Glutamatergic neuron (in vitro differentiated cells): ENCODE results near the gene PTPN6. TPM values are rescaled to one million over a fixed set of nuclear protein-coding genes. Genes with fewer than 3 reads are reported as not detected.

Experiments
- DNase-seq: peaks from one replicate; pipeline ENCODE4 v3.0.0; 2022
- H3K27ac Mint-ChIP-seq: one replicate; pipeline ENCODE4 v1.8.0; 2020; ENCODE audit warnings: mild to moderate bottlenecking, mixed read lengths, inconsistent platforms; ENCODE audit not compliant: unreplicated experiment
- H3K27me3 Mint-ChIP-seq: one replicate; pipeline ENCODE4 v1.8.0; 2020; ENCODE audit warnings: mild to moderate bottlenecking, moderate library complexity, mixed read lengths, inconsistent platforms; ENCODE audit not compliant: unreplicated experiment
- H3K36me3 Mint-ChIP-seq: one replicate; pipeline ENCODE4 v1.8.0; 2020; ENCODE audit warnings: mild to moderate bottlenecking, mixed read lengths, inconsistent platforms; ENCODE audit not compliant: unreplicated experiment
- H3K4me1 Mint-ChIP-seq: one replicate; pipeline ENCODE4 v1.8.0; 2020; ENCODE audit warnings: mild to moderate bottlenecking, low read depth, mixed read lengths, inconsistent platforms; ENCODE audit not compliant: unreplicated experiment
- H3K4me3 Mint-ChIP-seq: one replicate; pipeline ENCODE4 v1.8.0; 2020; ENCODE audit warnings: mild to moderate bottlenecking, mixed read lengths, inconsistent platforms; ENCODE audit not compliant: unreplicated experiment
- H3K9me3 Mint-ChIP-seq: one replicate; pipeline ENCODE4 v1.8.0; 2020; ENCODE audit warnings: mild to moderate bottlenecking, moderate library complexity, mixed read lengths, inconsistent platforms; ENCODE audit not compliant: unreplicated experiment
- CTCF ChIP-seq: fragments of 200-600 bp; sonication (generic); IDR thresholded peaks from one replicate; pipeline ENCODE4 v1.5.0; 2021; ENCODE audit not compliant: partially characterized antibody, unreplicated experiment
- total RNA-seq: library from RNA; stranded (reverse); fragmentation: NEBNext Ultra II Directional; extraction: Animal tissue kit (Norgen Biotek cat#: 25700); gene quantifications from one replicate; pipeline ENCODE4 v1.2.1, GENCODE V29; 2021; ENCODE audit not compliant: unreplicated experiment

Gene PTPN6
- total RNA-seq, 1 donor from 2014 or later, result 3.8 TPM

GRCh38 chr12:6919588-6919987 is 31.6 kb upstream of the PTPN6 start:
- Mint-ChIP-seq H3K27ac (no peak overlapping the region), H3K27me3 (peaks cover 13% of the 10 kb centered on the region), H3K4me3 (no peak overlapping the region), H3K9me3 (peaks cover 2% of the 10 kb centered on the region), H3K4me1 (peaks cover 34% of the 10 kb centered on the region), H3K36me3 (peaks cover 9% of the 10 kb centered on the region)
- no peak for DNase-seq
- TF ChIP-seq CTCF, result no peak

GRCh38 chr12:6921539-6921938 is 29.6 kb upstream of the PTPN6 start:
- no peak for TF ChIP-seq CTCF
- Mint-ChIP-seq H3K9me3 (peaks cover 12% of the 10 kb centered on the region), H3K4me3 (peak overlapping the region; percentile 57), H3K27me3 (peaks cover 14% of the 10 kb centered on the region), H3K36me3 (peaks cover 9% of the 10 kb centered on the region), H3K4me1 (peaks cover 45% of the 10 kb centered on the region), H3K27ac (no peak overlapping the region)
- DNase-seq, result no peak

- DNase-seq, result no peak
- peaks cover 21% of the 10 kb centered on the region for H3K27me3 Mint-ChIP-seq
- peaks cover 51% of the 10 kb centered on the region for H3K4me1 Mint-ChIP-seq
- no peak for TF ChIP-seq CTCF
- H3K36me3 Mint-ChIP-seq, result peaks cover 13% of the 10 kb centered on the region
- H3K27ac Mint-ChIP-seq, result peak overlapping the region; percentile 57
- H3K9me3 Mint-ChIP-seq, result peaks cover 18% of the 10 kb centered on the region
- H3K4me3 Mint-ChIP-seq, result peak overlapping the region; percentile 73
These were observed 28.9 kb upstream of the PTPN6 start for GRCh38 chr12:6921996-6922946.

- peak overlapping the region; percentile 57 for H3K27ac Mint-ChIP-seq
- no peak for DNase-seq
- H3K27me3 Mint-ChIP-seq, result peaks cover 22% of the 10 kb centered on the region
- peaks cover 18% of the 10 kb centered on the region for H3K9me3 Mint-ChIP-seq
- H3K4me3 Mint-ChIP-seq, result peak overlapping the region; percentile 73
- TF ChIP-seq CTCF, result no peak
- H3K36me3 Mint-ChIP-seq, result peaks cover 13% of the 10 kb centered on the region
- peaks cover 51% of the 10 kb centered on the region for H3K4me1 Mint-ChIP-seq
These were observed 28.0 kb upstream of the PTPN6 start for GRCh38 chr12:6923003-6923732.

- peak overlapping the region; percentile 95 for H3K27ac Mint-ChIP-seq
- peaks cover 13% of the 10 kb centered on the region for H3K36me3 Mint-ChIP-seq
- peaks cover 51% of the 10 kb centered on the region for H3K4me1 Mint-ChIP-seq
These were observed 27.3 kb upstream of the PTPN6 start for GRCh38 chr12:6923851-6924250.

More at GRCh38 chr12:6923851-6924250, 27.3 kb upstream of the PTPN6 start:
- Mint-ChIP-seq H3K4me3 (peak overlapping the region; percentile 44), H3K27me3 (peaks cover 26% of the 10 kb centered on the region), H3K9me3 (peaks cover 22% of the 10 kb centered on the region)
- DNase-seq, result no peak
- TF ChIP-seq CTCF, result no peak
